SW 1271 (cell line): Measurements from ENCODE around the gene KCNJ9.
"Not testable (repeated sequence)": the region's sequence is repeated elsewhere in the genome, so short reads cannot be mapped to it uniquely, and the experiment has no call there.

Source experiments
- DNase-seq, 2 experiments: peaks; one replicate each; lab custom pipeline; 2025; lab: John Stamatoyannopoulos, UW

The KCNJ9 gene

GRCh38 chr1:160103658-160104408 is 22.5 kb downstream of the KCNJ9 start:
- DNase-seq, result no peak

- no peak for DNase-seq
Measured at GRCh38 chr1:160104486-160104885, 23.1 kb downstream of the KCNJ9 start.

DNA sequence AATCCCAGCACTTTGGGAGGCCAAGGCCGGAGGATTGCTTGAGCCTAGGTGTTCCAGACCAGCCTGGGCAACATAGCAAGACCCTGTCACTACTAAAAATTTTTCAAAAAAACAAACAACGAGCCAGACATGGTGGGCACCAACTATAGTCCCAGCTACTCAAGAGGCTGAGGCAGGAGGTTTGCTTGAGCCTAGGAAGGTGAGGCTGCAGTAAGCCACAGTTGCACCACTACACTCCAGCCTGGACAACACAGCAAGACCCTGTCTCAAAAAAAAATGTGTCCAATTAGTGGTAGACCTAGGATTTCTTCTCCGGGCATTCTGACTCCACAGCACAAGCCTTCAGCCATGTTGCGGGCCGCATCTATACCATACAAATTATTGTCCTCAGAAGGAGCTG is 23.8 kb downstream of the KCNJ9 start:
- DNase-seq, result no peak

DNA sequence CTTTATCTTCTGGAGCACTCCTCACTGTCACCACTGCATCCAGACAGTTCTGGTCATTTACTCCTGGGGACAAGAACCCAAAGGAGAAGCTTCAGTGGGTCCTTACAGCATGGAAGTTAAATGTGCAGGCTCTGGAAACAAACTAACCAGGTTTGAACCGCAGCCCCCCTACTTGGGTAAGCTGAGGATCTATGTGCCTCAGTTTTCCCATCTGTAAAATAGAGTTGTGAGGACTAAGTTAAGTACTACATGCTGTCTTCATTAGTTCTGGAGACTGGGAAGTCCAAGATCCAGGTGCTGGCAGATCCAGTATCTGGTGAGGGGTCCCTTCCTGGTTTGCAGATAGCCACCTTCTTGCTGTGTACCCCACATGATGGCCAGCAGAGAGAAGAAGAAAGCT is 26.2 kb downstream of the KCNJ9 start:
- no peak for DNase-seq

DNA sequence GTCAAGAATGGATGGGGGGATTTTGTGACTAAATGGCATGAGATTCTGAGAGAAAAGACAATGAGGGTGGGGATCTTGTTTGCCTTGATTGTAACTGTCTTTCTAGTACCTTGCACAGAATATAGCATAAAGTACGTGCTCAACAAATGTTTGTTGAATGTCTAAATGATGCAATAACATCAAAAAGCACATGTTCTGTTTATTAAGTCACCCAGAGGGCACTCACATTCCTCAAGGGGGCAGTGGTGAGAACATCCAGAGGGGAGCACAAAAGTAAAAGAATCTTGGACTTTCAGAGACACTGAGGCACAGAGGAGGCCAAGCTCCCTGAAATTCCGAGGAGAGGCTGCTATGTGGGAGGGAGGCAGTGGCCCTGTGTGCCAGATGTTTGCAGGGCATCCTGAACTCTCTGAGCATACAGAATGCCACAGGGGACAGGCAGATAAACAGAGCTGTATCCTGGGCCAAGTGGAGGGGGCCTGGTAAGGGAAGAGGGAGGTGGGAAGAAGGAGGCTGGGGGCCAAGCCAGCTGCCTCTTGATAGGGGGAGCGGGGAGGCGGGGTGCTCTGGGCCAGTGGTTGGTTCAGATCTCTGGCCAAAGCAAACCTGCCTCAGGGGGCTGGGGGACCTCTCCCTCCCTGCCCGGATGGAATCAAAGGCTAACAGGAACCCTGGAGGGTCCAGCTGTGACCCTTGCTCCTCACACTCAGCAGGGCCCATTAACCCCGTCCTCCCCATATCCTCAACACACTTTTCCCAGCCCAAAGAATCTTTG is 27.7 kb downstream of the KCNJ9 start:
- DNase-seq, result peak in 1 of 2 experiments; percentile 4

GRCh38 chr1:160109686-160110085 is 28.3 kb downstream of the KCNJ9 start:
- no peak for DNase-seq

DNA sequence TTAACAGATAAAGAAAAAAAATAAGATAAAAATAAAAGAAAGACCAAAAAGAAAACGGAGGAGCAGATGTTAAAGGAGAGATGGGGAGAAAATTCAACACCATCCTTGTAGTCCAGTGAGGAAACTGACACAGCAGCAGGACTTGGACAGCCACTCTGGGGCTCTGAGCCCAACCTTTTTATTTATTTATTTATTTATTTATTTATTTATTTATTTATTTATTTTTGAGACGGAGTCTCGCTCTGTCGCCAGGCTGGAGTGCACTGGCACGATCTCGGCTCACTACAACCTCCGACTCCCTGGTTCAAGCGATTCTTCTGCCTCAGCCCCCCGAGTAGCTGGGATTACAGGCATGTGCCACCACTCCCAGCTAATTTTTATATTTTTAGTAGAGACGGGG is 30.1 kb downstream of the KCNJ9 start:
- not testable (repeated sequence) for DNase-seq

DNA sequence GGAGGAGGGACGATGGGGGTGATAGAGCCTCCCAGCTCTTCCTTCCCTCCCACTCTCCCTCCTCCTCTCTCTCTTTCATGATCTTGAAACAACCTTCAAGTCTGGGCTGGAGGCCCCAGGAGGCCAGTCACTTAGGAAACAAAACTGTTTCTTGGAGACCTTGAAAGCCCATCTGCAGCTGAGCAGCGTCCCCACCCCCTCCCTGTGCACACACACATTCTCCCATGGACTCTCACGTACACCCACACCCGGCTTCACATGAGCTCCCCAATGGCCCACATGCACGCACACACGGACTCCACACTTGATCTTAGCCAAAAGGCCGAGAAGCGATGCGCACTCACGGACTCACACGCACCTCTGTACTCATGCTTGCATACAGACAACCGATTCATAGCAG is 31.0 kb downstream of the KCNJ9 start:
- no peak for DNase-seq

- DNase-seq, result no peak
Measured at GRCh38 chr1:160113407-160113806, 32.1 kb downstream of the KCNJ9 start.

GRCh38 chr1:160114085-160114484 is 32.7 kb downstream of the KCNJ9 start:
- DNase-seq, result no peak

- DNase-seq, result no peak
Measured at GRCh38 chr1:160115545-160116282, 34.4 kb downstream of the KCNJ9 start, which contains the start of gene ATP1A2. Gene ATP1A2 (plus strand): TSS chr1:160115759. CDS start chr1:160115862, 103 bp downstream.

DNA sequence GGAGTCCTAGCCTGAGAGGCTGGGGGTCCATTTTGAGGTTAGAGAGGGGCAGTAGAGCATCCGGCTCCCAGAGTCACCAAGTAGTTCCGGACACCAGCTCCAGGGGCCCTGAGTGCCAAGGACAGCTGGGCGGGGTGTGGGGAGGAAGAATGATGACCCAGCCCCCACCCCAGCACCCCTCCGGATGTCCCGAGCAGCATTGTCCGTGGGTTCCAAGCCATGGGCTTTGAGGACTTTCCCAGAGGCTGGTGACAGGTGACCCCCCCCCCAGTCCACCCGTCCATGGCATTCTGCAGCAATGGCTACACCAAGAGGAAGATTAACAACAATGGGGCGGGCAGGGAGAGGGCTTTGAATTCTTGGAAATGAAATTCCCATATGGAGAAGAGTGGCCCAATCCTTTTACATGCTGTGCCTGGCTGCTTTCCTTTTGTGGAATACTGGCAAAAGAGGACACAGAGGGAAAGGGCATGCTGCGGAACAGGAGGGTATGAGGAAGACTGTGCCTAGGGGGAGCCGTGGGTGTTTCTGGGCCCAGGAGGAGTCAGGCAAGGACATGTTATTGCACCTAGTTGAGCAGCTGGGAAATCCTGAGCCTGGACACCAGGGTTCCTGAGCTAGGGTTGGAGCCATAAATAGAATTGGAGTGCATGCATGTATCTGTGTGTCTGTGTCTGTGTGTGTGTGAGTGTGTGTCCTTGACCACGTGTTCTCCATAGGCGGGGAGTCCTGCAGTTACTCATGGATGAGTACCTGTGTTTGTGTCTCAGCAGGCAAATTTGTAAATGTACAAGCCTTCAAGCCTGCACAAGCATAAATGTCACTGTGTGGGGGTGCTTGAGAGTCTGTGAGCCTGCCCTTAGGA is 35.2 kb downstream of the KCNJ9 start:
- no peak for DNase-seq

- no peak for DNase-seq
Measured at GRCh38 chr1:160117300-160117699, 36.0 kb downstream of the KCNJ9 start.

DNA sequence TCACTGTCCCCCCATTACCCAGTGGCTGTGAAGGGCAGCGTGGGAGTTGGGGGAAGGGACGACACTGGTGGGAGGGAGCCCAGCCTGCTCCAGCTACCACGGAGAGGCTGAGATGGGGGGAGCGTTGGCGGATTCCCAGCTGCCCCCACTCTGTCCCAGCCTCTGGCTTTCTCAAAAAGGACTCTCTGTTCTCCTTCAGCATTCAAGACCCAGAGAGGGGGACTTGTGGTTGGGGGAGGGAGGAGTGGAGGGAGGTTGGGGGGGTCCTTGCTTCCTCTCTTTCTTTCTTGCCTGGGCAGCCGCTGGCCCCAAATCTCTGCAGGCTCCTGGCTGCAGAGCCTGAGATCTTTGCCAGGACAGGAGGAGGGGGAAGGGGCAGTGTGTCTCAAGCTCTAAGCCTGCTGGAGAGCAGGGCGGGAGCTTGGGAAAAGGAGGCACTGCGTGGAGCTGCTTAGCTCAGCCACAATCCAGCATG is 36.4 kb downstream of the KCNJ9 start:
- no peak for DNase-seq

DNA sequence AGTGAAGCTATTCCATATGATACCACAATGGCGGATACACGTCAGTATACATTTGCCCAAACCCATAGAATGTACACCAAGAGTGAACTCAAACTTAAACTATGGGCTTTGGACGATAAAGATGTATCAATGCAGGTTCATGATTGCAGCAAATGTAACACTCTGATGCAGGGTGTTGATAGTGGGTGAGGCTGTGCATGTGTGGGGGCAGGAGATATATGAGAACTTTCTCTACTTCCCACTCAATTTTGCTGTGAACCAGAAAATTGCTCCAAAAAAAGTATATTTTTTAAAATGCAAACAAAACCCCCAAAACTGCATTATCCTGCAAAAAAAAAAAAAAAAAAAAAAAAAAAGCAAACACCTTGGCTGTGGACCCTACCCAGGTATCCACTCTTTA is 37.6 kb downstream of the KCNJ9 start:
- no peak for DNase-seq

- DNase-seq, result no peak
Measured at GRCh38 chr1:160120797-160121196, 39.5 kb downstream of the KCNJ9 start.

DNA sequence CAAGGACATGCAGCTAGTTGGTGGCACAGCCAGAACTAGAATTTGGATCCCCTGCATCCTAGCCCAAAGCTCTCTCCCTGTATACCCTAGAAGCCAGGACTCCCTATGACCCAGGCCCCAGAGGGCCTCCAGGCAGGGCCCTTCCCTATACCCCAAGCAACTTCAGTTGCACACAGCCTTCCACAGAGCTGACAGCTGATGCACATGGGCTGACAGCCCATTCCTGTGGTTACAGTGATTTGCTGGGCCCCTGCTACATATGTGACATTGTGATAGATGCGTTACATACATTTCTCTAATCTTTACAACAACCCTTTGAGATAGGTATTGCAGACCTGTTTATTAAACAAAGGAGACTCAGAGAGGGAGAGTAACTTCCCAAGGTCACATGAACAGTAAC is 40.0 kb downstream of the KCNJ9 start:
- no peak for DNase-seq

GRCh38 chr1:160122978-160123495 is 41.7 kb downstream of the KCNJ9 start:
- DNase-seq, result no peak

DNA sequence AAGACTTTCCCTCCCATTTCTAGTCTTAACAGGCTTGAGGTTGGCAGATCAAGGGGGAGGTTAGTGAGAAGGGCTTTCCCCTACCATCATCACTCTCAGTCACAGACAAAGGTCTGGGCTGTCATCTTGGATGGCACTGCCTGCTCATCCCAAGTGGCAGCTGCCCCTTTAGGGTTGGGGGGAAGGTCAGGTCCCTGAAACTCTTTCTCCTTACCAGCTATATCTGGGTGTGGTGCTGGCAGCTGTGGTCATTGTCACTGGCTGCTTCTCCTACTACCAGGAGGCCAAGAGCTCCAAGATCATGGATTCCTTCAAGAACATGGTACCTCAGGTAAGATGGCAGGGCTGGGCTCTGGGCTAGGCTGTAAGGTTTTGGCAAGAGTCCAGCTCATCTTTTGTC is 42.4 kb downstream of the KCNJ9 start:
- DNase-seq, result no peak

DNA sequence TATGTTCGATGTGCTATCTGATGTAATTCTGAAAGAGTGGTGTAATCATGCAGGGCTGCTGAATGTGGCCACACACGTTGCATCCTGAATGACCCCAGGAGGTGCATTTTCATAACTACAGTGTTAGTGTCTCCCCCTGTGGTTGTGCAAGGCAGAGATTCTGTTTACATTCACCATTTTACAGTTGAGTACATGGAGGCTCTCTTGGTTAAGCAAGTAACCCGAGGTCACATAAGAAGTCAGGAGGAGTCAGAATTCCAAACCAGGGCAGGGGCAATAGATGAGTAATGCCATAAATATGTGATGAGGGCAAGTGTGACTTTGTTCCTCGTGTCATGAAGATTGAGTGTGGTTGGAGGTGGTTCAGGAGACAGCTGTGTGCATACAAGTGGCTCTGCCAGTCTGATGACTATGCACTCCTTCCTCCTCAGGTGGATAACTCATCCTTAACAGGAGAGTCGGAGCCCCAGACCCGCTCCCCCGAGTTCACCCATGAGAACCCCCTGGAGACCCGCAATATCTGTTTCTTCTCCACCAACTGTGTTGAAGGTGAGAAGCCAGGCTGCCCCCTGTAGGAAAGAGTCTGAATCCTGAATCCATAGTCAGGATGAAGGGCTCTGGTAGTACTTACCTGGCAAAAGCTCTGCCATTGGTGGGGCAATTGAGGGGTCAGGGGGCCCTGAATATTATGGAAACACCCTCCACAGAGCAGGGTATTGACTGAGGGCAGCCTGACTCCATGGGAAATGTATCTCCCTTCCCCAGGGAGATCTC is 43.6 kb downstream of the KCNJ9 start:
- peak in 1 of 2 experiments; percentile 20 for DNase-seq

DNA sequence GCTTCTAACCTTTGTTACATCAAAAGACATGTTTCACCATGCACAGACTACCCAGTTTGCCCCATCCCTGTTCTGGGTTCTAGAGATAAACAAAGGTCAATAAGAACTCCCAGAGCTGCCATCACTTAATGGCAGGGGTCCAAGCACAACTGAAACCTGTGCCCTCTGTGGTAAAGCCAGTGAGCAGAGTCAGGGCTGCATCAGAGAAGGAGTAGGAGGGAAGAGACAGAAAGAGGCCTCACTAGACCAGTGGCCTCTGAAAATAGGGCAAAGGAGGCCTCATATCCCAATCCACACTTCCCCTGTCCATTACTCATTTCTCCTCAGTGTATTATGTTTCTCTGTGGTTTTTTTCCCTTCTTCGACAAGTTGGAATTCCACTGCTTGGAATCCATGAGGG is 44.4 kb downstream of the KCNJ9 start:
- DNase-seq, result no peak
